Hindlimb muscle (tissue), 1 donor: ENCODE results near the gene FAF1. TPM values are rescaled to one million over a fixed set of nuclear protein-coding genes. Genes with fewer than 3 reads are reported as not detected.
A peak's percentile ranks its signal among the peaks of the same experiment; 100 is the strongest.
"Not testable (repeated sequence)": the region's sequence is repeated elsewhere in the genome, so short reads cannot be mapped to it uniquely, and the experiment has no call there.

Experiments used
- DNase-seq: peaks from one replicate; pipeline ENCODE4 v3.0.0-alpha.2; 2013
- polyA plus RNA-seq: library from polyadenylated mRNA; unstranded; fragments of 120-200 nt; gene quantifications from one replicate; pipeline ENCODE4 v1.2.1, GENCODE V29; 2013; ENCODE audit not compliant: insufficient read length

Gene FAF1
- polyA plus RNA-seq, 1 donor = 43.5 TPM

DNA sequence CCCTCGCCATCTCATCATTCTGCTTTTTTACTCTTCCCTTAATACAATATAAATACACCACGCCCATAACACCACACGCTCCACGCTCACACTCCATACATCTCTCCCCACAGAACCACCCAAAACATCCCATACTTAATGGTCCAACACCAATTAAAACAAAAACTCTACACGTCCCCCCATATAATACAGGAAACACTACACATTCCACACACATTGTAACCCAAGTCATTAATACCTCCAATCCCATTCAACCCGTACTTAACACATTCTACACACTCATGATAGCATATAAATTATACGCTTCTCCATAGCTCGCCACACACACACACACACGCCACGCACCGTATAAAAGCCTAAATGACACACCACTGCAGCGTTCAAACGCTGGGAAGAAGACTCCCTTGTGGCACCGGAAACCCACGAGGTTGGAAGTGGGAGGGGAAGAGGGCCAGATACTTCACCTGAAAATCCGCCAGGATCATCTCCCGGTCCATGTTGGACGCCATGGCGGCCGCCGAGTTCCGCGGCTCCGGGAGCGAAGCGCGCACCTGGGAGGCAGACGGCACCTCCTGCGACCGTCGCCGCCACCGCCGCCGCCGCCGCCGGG, 659 bp downstream of the FAF1 start:
- no peak for DNase-seq

DNA sequence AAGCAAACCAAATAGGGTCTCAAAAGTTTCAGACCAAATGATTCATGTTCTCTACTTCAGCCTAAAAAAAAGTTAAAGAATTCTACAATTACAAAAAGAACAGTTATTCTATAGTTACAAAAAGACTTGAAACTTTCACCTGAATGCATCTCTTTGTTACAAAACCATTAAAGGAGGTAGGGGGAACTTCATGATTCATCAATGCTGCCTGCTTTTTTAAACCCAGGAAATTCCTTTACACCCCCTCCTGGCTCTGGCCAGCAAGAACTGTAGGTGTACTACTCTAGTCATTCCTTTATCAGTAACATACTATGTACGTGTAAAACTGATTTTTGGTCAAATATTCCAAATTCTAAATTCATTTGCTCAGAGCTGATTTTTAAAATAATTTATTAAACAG, 5.0 kb downstream of the FAF1 start:
- DNase-seq = no peak

DNA sequence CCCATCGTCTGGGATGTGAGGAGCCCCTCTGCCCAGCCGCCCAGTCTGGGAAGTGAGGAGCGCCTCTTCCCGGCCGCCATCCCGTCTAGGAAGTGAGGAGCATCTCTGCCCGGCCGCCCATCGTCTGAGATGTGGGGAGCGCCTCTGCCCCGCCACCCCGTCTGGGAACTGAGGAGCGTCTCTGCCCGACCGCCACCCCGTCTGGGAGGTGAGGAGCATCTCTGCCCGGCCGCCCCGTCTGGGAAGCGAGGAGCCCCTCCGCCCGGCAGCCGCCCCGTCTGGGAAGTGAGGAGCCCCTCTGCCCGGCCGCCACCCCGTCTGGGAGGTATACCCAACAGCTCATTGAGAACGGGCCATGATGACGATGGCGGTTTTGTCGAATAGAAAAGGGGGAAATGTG, 7.5 kb downstream of the FAF1 start:
- DNase-seq = not testable (repeated sequence)

DNA sequence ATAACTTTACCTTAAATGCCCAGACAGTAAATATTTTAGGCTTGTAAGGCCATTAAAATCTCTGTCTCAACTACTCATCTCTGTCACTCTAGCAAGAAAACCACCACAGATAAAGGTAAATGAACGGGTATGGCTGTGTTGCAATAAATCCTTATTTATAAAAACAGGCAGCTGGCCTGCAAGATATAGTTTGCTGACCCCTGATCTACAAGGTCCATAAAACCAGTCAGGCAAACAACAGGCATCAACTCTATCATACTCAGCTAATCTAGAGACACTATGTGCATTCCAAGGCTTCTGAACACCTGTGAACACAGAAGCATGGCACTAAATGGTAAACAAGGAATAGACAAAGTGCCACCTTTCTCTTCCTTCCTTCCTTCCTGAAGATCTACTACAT, 9.7 kb downstream of the FAF1 start:
- no peak for DNase-seq

DNA sequence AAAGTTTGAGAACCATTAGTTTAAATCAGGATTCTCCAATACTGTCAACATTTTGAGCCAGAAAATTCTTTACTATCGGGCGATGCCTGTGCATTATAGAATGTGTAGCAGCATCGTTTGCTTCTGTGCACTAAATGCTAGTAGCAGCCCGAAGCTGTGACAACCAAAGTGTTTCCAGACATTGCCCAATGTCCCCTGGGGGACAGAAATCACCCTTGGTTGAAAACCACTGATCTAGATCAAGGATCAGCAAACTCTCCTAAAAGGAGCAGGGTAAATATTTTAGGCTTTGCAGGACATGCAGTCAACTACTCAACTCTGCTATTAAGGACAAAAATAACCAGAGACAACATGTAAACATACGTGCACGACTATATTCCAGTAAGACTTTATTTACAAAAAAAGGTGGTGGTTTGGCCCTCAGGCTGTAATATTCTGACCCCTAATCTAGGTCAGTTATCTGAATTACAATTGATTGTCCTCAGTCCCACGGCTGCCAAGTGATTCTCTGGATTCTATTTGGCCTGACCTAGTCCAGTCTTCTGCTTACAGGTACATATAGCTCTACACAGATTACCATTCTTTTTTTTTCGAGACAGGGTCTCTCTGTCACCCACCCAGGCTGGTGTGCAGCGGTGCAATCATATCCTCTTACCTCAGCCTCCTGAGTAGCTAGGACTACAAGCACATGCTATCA, 10.6 kb downstream of the FAF1 start:
- DNase-seq = no peak

DNA sequence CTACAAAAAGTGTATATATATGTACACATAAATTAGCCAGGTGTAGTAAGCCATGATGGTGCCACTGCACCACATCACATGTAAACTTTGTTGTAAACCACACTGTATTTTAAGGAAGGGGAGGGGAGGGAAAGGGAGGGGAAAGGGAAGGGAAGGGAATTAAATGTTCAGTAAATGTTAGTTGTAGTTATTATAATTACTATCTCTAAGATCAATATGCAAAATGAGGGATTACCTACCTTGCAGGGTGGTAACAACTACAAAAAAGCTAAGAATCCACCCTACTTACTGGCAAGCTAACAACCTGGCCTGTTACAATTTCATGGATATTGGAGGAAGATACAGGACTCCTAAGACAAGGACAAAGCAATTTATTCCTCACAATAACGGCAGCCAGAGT, 17.7 kb downstream of the FAF1 start:
- DNase-seq = no peak

DNA sequence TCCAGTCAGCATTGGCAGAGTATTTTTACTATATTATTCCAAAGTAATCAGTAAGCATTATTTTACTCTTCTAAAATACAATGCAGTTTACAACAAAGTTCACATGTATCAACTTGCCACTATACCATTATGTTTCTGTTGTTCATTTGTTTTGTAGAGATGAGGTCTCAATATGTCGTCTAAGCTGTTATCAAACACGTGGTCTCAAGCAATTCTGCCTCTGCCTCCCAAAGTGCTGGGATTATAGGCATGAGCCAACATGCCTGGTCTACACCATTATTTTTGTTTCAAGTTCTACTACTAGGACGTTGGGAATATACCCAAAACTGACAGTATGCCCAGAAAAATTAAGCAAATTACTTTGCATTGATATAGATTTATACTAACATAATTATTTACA, 19.8 kb downstream of the FAF1 start:
- no peak for DNase-seq

DNA sequence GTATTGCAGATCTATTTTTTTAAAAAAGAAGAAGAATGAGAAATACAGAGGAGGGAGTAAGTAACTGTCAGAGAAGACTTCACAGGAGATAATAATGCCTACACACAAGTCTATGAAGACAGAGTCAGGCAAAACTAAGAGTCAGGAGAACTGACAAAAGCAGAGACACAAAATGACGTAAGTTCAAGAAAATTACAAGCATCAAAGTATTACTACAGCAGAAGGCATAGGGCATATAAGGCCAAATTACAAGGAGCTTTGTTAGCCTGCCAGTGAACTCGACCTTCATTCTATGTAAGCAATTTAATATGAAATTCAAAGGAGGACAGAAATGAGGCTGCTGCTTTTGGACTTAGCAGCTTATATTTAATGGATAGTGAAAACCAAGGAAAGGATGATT, 23.7 kb downstream of the FAF1 start:
- no peak for DNase-seq

DNA sequence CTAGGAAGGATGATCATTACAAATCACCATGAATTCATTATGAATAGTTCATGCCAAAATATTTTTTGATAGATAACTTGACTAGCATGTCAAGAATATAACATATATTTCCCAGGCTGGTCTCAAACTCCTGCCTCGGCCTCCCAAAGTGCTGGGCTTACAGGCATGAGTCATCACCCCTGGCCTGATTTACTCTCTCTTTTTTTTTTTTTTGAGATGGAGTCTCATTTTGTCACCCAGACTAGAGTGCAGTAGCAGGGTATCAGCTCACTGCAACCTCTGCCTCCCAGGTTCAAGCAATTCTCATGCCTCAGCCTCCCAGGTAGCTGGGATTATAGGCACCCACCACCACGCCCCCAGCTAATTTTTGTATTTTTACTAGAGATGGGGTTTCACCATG, 24.8 kb downstream of the FAF1 start:
- not testable (repeated sequence) for DNase-seq

DNA sequence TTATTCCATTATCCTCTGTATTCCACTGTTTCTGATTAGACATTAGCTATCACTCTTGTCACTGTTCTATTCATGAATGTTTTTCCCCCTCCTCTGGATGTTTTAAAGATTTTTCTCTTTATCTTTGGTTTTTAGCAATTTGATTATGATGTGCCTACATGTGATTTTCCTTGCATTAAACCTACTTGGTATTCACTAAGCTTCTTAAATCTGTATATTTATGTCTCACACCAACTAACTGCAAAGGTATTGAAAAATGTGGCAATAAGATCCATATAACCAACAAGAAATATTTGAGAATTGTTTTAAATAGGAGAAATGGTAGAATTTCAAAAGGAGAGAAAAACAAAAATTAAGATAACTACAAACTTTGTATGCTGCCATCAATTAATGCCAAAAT, 25.2 kb downstream of the FAF1 start:
- DNase-seq = no peak

DNA sequence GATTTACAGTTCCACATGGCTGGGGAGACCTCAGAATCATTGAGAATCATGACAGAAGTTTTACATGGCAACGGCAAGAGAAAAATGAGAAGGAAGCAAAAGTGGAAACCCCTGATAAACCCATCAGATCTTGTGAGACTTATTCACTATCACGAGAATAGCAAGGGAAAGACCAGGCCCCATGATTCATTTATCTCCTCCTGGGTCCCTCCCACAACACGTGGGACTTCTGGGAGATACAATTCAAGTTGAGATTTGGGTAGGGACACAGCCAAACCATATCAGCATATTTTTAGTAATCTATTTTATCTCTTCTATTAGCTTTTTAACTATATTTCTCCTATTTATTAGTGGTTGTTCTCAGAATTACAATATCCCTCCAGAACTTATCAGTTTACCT, 26.3 kb downstream of the FAF1 start:
- not testable (repeated sequence) for DNase-seq

DNA sequence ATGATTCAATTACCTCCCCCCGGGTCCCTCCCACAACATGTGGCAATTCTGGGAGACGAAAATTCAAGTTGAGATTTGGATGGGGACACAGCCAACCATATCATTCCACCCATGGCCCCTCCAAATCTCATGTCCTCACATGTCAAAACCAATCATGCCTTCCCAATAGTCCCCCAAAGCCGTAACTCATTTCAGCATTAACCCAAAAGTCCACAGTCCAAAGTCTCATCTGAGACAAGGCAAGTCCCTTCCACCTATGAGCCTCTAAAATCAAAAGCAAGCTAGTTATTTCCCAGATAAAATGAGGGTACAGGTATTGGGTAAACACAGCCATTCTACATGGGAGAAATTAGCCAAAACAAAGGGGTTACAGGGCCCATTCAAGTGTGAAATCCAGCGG, 28.0 kb downstream of the FAF1 start:
- DNase-seq = not testable (repeated sequence)

DNA sequence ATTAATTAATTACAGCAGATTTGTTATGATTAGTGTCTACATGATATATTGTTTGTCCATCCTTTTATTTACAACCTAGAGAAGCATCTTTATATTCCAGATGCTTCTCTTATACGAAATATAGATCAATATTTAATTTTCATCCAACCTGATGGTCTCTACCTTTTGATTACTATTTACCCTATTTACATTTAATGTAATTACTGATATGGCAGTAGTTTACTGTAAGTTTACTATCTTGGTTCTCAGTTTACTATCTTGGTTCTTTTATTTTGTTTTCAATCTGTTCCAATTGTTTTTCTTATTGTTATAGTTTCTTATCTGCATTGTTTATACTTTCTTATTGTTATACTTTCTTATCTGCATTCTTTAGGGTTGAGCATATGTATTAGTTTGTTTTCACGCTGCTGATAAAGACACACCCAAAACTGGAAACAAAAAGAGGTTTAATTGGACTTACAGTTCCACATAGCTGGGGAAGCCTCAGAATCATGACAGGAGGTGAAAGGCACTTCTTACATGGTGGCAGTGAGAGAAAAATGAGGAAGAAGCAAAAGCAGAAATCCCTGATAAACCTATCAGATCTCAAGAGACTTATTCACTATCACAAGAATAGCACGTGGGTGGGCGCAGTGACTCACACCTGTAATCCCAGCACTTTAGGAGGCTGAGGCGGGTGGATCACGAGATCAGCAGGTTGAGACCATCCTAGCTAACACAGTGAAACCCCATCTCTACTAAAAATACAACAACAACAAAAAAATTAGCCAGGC, 28.9 kb downstream of the FAF1 start:
- no peak for DNase-seq

DNA sequence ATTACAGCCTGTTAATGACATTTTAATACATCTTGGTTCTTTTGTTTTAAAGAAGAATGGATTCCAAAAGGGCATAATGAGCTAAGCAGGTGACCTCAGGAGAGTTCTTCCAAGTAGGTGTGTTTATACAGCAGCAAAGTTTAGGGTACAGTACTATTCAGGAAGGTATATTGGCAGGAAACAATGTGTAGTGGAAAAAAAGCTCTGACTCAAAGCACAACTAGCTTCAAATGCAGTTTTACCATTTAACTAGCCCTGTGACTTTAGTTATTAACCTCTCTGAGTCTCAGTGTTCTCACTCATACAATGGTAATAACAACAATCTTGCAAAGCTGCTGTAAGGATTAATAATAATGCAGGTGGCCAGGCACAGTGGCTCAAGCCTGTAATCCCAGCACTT, 29.9 kb downstream of the FAF1 start:
- no peak for DNase-seq

DNA sequence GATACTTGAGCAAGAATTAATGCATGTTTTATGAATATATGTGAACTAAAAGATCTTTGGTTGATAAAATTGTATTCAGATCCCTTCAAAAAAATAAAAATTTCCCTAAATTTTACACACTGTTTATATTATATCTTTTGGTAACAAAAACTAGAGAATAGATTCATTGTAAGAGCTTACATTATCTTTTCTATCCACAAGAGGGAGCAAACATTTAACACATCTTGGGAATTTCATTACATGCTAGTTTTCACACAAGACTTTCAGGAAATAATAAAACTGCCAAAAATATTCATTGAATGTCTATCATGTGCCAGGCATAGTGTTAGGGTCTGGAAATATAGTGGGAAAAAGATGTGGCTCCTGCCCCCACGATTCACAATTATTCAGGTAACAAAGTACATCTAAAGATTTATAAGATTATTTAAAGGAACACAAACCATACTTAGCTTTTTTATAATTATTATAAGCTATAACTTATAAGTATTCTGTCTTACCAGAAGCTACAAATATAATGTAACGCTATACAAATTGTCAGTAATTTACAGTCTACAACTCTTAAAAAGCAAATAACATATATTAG, 30.6 kb downstream of the FAF1 start:
- peak; percentile 14 for DNase-seq

DNA sequence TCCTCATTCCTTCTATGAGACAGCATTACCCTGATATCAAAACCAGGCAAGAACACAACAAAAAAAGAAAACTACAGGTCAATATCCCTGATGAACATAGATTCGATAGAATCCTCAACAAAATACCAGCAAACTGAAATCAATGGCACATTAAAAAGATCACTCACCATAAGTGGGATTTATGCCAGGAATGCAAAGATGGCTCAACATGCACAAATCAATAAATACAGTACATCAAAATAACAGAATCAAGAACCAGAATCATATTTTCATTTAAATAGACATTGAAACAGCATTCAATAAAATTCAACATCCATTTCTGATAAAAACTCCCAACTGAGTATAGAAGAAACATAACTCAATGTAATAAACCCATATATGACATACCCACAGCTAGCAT, 36.5 kb downstream of the FAF1 start:
- no peak for DNase-seq

DNA sequence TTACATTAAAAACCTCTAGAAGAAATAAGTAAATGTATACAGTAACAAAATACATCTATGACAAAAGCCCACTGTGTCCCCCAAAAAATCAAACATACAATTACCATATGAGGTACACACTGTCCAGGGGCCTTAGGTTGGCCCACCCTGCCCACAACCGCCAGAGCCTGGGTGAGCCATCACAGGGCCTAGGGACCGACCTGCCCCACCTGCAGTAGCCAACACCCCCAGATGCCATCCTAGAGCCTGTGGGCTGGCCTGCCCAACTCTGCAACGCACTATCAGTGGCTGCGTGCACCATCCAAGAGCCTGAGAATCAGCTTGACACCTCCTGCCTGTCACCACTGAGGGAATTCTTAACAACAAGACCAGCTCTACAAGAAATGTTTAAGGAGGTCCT, 39.0 kb downstream of the FAF1 start:
- no peak for DNase-seq

DNA sequence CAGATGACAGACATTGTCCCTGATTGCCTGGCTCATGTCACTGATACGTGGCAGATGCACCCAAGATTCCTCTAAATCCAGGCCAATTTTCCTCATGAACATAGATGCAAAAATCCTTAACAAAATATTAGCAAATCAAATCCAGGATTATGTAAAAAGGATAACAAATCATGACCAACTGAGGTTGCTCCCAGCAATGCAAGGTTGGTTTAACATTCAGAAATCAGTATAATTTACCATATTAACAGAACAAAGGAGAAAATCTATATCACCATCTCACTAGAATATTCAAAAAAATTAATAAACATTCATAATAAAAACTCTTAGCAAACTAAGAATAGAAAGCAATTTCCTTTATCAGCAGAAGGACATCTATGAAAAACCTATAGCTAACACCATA, 39.7 kb downstream of the FAF1 start:
- no peak for DNase-seq

DNA sequence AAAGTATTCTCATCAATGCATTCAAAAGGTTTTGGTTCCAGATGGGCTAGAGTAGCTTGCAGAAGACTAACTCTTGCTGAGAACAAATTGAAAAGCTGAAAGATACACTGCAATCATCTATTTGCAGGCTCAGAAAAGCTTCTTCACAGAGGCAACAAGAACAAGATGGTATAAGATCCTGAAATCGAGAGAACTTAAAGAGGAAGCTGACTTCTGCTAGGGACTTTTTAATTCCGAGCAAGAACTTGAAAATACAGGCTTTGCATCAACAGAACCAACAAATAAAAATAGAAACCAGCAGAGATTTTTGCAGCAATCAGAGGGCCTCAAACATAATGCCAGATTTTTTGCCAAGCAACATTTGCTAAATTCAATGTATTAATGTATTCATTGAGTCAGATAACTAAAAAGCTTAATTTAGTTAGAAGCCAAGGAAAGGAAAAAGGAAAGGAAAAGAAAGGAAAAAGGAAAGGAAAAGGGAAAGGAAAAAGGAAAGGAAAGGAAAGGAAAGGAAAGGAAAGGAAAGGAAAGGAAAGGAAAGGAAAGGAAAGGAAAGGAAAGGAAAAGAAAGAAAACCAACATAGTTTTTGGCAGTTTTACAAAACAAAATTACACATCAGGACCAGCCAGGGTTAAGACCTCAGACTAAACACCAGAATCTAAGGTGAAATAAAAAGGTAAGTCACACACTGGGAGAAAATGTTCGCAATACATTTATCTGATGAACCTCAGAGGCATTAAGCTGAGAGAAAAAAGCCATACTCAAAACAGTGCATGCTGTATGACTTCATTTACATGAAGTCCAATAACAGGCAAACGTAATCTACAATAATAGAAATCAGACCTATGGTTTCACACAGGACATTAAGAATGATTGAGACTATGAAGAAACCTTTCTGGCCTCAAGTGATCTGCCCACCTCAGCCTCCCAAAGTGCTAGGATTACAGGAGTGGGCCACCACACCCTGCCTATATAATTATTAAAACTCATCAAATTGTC, 42.6 kb downstream of the FAF1 start:
- DNase-seq = no peak

DNA sequence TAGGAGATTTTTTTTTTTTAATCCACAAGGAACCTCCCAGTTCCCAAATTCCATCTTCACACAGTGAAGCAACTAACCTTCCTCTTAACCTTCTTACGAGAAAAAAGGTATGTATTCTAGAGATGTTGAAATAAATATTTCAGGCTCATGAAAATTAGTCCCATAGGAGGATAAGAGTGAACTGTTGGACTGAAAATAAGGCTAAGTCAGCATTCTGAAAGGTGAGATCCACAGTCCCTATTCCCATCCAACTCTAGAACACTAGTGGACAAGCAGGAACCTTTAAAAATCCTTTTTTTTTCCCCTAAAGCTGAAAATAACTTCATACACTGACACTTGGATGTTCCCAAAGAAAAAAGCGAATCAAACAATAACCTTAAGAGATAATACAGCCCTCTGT, 44.4 kb downstream of the FAF1 start:
- no peak for DNase-seq

DNA sequence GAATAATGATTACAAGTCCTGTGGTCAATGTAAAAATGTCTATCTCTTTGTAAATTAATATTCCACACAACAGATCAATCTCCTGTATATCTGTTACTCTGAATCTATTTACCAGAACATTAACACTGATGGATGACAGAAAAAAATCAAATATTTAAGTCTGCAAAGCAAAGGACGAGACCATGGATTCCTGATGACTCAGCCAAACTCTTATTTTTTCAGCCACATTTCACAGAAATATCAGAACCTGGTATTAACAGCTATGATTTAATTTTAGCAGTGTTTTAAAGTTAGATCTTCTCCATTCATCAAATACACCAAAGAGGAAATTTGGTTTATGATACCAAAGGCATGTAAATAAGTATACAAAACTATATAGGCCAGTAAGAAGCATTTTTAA, 46.1 kb downstream of the FAF1 start:
- no peak for DNase-seq

DNA sequence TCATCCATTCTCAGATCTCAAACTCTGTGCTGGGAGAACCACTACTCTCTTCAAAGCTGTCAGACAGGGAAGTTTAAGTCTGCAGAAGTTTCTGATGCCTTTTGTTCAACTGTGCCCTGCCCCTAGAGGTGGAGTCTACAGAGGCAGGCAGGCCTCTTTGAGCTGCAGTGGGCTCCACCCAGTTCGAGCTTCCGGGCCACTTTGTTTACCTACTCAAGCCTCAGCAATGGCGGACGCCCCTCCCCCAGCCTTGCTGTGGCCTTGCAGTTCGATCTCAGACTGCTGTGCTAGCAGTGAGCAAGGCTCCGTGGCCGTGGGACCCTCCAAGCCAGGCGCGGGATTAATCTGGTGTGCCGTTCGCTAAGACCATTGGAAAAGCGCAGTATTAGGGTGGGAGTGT, 49.7 kb downstream of the FAF1 start:
- DNase-seq = not testable (repeated sequence)
